IMR-90 (cell line): ENCODE measurements around the gene KCNJ18. TPM values are rescaled to one million over a fixed set of nuclear protein-coding genes. Genes with fewer than 3 reads are reported as not detected.

Experiments used
- ATAC-seq: fragments of 200-7000 bp; cut with Tn5 transposase; 2 replicates; pipeline ENCODE4 v1.9.1; 2020; ENCODE audit warnings: low read depth, mild to moderate bottlenecking, moderate library complexity
- BruUV-seq: library from RNA; stranded (reverse); fragments of 400-500 nt; replicated peaks from 2 replicates; lab custom pipeline; 2021; lab: Mats Ljungman, UMichigan
- CTCF ChIA-PET: fragments of 300-600 bp; formaldehyde crosslinking; extraction: SDS; loops from one replicate; lab custom pipeline; 2021; ENCODE audit warnings: antibody characterized with exemption; lab: Yijun Ruan, JAX
- POLR2A ChIA-PET: fragments of 300-600 bp; sonication (Branson Sonifier 250); formaldehyde crosslinking; loops from one replicate; lab custom pipeline; 2022; ENCODE audit warnings: antibody characterized with exemption; ENCODE audit not compliant: unreplicated experiment; lab: Charles Lee
- DNase-seq: peaks from one replicate; pipeline ENCODE4 v3.0.0; 2013
- H2AFZ ChIP-seq: replicated peaks from 2 replicates; pipeline ENCODE3; 2013; ENCODE audit warnings: low read length, mild to moderate bottlenecking; ENCODE audit not compliant: poor library complexity
- H2AK5ac ChIP-seq: 2 replicates; pipeline ENCODE4 v1.6.1; 2013; ENCODE audit warnings: low read depth, low read length, inconsistent platforms
- H2AK9ac ChIP-seq: replicated peaks from 2 replicates; pipeline ENCODE3; 2013; ENCODE audit warnings: mild to moderate bottlenecking, low read depth, low read length, moderate library complexity; ENCODE audit not compliant: poor library complexity
- H2BK120ac ChIP-seq: 2 replicates; pipeline ENCODE4 v1.6.1; 2013; ENCODE audit warnings: low read depth, low read length, inconsistent platforms
- H2BK15ac ChIP-seq: 3 replicates; pipeline ENCODE4 v1.6.1; 2013; ENCODE audit warnings: low read depth, low read length, inconsistent platforms
- H2BK20ac ChIP-seq: 2 replicates; pipeline ENCODE4 v1.6.1; 2013; ENCODE audit warnings: low read depth, mild to moderate bottlenecking, inconsistent platforms, low read length, moderate library complexity
- H2BK5ac ChIP-seq: 2 replicates; pipeline ENCODE4 v1.6.1; 2013; ENCODE audit warnings: mild to moderate bottlenecking, low read depth, low read length, inconsistent platforms; ENCODE audit not compliant: poor library complexity, severe bottlenecking
- H3K14ac ChIP-seq: replicated peaks from 2 replicates; pipeline ENCODE4 v1.6.1; 2013; ENCODE audit warnings: low read depth, low read length, inconsistent platforms
- H3K18ac ChIP-seq: 2 replicates; pipeline ENCODE4 v1.6.1; 2013; ENCODE audit warnings: low read depth, low read length, control low read depth
- H3K23ac ChIP-seq: 2 replicates; pipeline ENCODE4 v1.6.1; 2013; ENCODE audit warnings: low read depth, low read length, inconsistent platforms
- H3K27ac ChIP-seq: 2 replicates; pipeline ENCODE4 v1.5.1; 2013; ENCODE audit warnings: mild to moderate bottlenecking, control low read depth, low read length; ENCODE audit not compliant: insufficient read depth
- H3K27me3 ChIP-seq: 2 replicates; pipeline ENCODE4 v1.6.1; 2013; ENCODE audit warnings: low read length; ENCODE audit not compliant: control insufficient read depth, insufficient read depth
- H3K36me3 ChIP-seq: 2 replicates; pipeline ENCODE4 v1.6.1; 2013; ENCODE audit warnings: low read length, mixed read lengths; ENCODE audit not compliant: control insufficient read depth, insufficient read depth
- H3K4ac ChIP-seq: 2 replicates; pipeline ENCODE4 v1.6.1; 2013; ENCODE audit warnings: low read depth, low read length, inconsistent platforms
- H3K4me1 ChIP-seq: 2 replicates; pipeline ENCODE4 v1.6.1; 2013; ENCODE audit warnings: low read length, mixed read lengths; ENCODE audit not compliant: control insufficient read depth, insufficient read depth
- H3K4me2 ChIP-seq: 2 replicates; pipeline ENCODE4 v1.6.1; 2013; ENCODE audit warnings: low read depth, mild to moderate bottlenecking, control low read depth, low read length, moderate library complexity
- H3K4me3 ChIP-seq: 2 replicates; pipeline ENCODE4 v1.5.1; 2013; ENCODE audit warnings: low read depth, mild to moderate bottlenecking, control low read depth, low read length, moderate library complexity; ENCODE audit not compliant: insufficient read depth
- H3K56ac ChIP-seq: 2 replicates; pipeline ENCODE4 v1.6.1; 2013; ENCODE audit warnings: low read length, inconsistent platforms; ENCODE audit not compliant: insufficient read depth; ENCODE audit errors: extremely low read depth
- H3K79me1 ChIP-seq, 2 experiments: 2 replicates each; pipeline ENCODE4 v1.6.1; 2013; ENCODE audit warnings: low read length in 2 of 2, inconsistent platforms in 1 of 2, low read depth in 1 of 2
- H3K9ac ChIP-seq: 2 replicates; pipeline ENCODE4 v1.6.1; 2013; ENCODE audit warnings: low read depth, low read length, control low read depth
- H3K9me1 ChIP-seq: 2 replicates; pipeline ENCODE4 v1.6.1; 2013; ENCODE audit warnings: low read length, inconsistent platforms; ENCODE audit not compliant: insufficient read depth
- H3K9me3 ChIP-seq: 2 replicates; pipeline ENCODE4 v1.6.1; 2013; ENCODE audit warnings: low read length; ENCODE audit not compliant: control insufficient read depth, insufficient read depth
- H4K20me1 ChIP-seq: 2 replicates; pipeline ENCODE4 v1.6.1; 2013; ENCODE audit warnings: low read length, inconsistent platforms; ENCODE audit not compliant: insufficient read depth
- H4K5ac ChIP-seq: 2 replicates; pipeline ENCODE4 v1.6.1; 2013; ENCODE audit warnings: mild to moderate bottlenecking, low read depth, low read length, control low read depth
- H4K8ac ChIP-seq, 2 experiments: 2 replicates each; pipeline ENCODE4 v1.6.1; 2013; ENCODE audit warnings: low read depth in 2 of 2, low read length in 2 of 2, control low read depth in 1 of 2, inconsistent platforms in 1 of 2
- H4K91ac ChIP-seq: 2 replicates; pipeline ENCODE4 v1.6.1; 2013; ENCODE audit warnings: low read depth, low read length, inconsistent platforms; ENCODE audit not compliant: insufficient read depth
- BHLHE40 ChIP-seq: fragments of 150-350 bp; IDR thresholded peaks from 2 replicates; pipeline ENCODE4 v1.6.1; 2016; ENCODE audit warnings: mild to moderate bottlenecking, low read depth, low read length
- CEBPB ChIP-seq: IDR thresholded peaks from 2 replicates; pipeline ENCODE4 v1.6.1; 2012; ENCODE audit warnings: low read depth, low read length, improper control_type of control experiment
- CHD1 ChIP-seq: IDR thresholded peaks from 2 replicates; pipeline ENCODE4 v1.6.1; 2012; ENCODE audit warnings: low read depth, low read length, improper control_type of control experiment
- CTCF ChIP-seq: conservative IDR thresholded peaks from 2 replicates; pipeline ENCODE4 v1.5.1; 2012; ENCODE audit warnings: mild to moderate bottlenecking, low read depth, low read length, improper control_type of control experiment
- ELK1 ChIP-seq: fragments of 150-350 bp; IDR thresholded peaks from 2 replicates; pipeline ENCODE4 v1.6.1; 2016; ENCODE audit warnings: low read depth, mild to moderate bottlenecking, low read length, moderate library complexity, borderline replicate concordance
- FOS ChIP-seq: fragments of 150-350 bp; IDR thresholded peaks from 2 replicates; pipeline ENCODE4 v1.6.1; 2016; ENCODE audit warnings: low read depth, low read length
- MAFK ChIP-seq: IDR thresholded peaks from 2 replicates; pipeline ENCODE4 v1.6.1; 2012; ENCODE audit warnings: low read depth, low read length, improper control_type of control experiment
- MAZ ChIP-seq: IDR thresholded peaks from 2 replicates; pipeline ENCODE4 v1.6.1; 2012; ENCODE audit warnings: low read depth, mild to moderate bottlenecking, low read length, improper control_type of control experiment, moderate library complexity, borderline replicate concordance
- MXI1 ChIP-seq: IDR thresholded peaks from 2 replicates; pipeline ENCODE4 v1.6.1; 2012; ENCODE audit warnings: low read depth, mild to moderate bottlenecking, low read length, moderate library complexity, borderline replicate concordance
- NFE2L2 ChIP-seq: fragments of 150-350 bp; IDR thresholded peaks from 2 replicates; pipeline ENCODE4 v1.6.1; 2016; ENCODE audit warnings: low read depth, mild to moderate bottlenecking, low read length
- POLR2A ChIP-seq: IDR thresholded peaks from 2 replicates; pipeline ENCODE4 v1.6.1; 2012; ENCODE audit warnings: mild to moderate bottlenecking, low read depth, low read length
- RAD21 ChIP-seq: IDR thresholded peaks from 2 replicates; pipeline ENCODE4 v1.6.1; 2012; ENCODE audit warnings: low read length, improper control_type of control experiment
- RCOR1 ChIP-seq: IDR thresholded peaks from 2 replicates; pipeline ENCODE4 v1.6.1; 2012; ENCODE audit warnings: mild to moderate bottlenecking, low read length, improper control_type of control experiment; ENCODE audit not compliant: insufficient replicate concordance
- RFX5 ChIP-seq: IDR thresholded peaks from 2 replicates; pipeline ENCODE4 v1.8.0; 2012; ENCODE audit warnings: low read depth, mild to moderate bottlenecking, low read length, moderate library complexity
- SMC3 ChIP-seq: fragments of 150-350 bp; IDR thresholded peaks from 2 replicates; pipeline ENCODE4 v1.6.1; 2016; ENCODE audit warnings: low read depth, mild to moderate bottlenecking, antibody characterized with exemption, low read length, moderate library complexity
- WGBS, 2 experiments: methylation state at CpG; one replicate each; pipeline versions ENCODE4 v1.1.5 to v1.1.7; 2013; ENCODE audit warnings: missing lambda C conversion rate in 2 of 2; ENCODE audit not compliant: insufficient read length in 1 of 2; ENCODE audit errors: extremely low coverage in 2 of 2; 5-methylcytosine and 5-hydroxymethylcytosine counted together
- dilution Hi-C: fragments of 300-500 bp; cut with HindIII; formaldehyde crosslinking; loops from one replicate; pipeline ENCODE4 v1.14.3; 2018; ENCODE audit warnings: low sequenced_read_pairs; ENCODE audit not compliant: unreplicated experiment
- in situ Hi-C: fragments of 300-500 bp; cut with MboI; formaldehyde crosslinking; loops from 3 replicates; pipeline ENCODE4 v1.14.3; 2019; ENCODE audit warnings: low sequenced_read_pairs, inconsistent platforms, mixed read lengths
- intact Hi-C: fragments of 100-400 bp; cut with micrococcal nuclease; formaldehyde crosslinking; loops from 2 replicates; pipeline ENCODE4 v1.10.0; 2022
- polyA plus RNA-seq, 3 experiments: library from polyadenylated mRNA; depleted of rRNA; stranded (reverse); fragments of >200 nt; gene quantifications; 2 replicates each; pipeline ENCODE4 v1.2.3, GENCODE V29; 2012; ENCODE audit warnings: low replicate concordance in 1 of 3
- total RNA-seq: library from RNA; depleted of rRNA; stranded (reverse); fragments of >200 nt; gene quantifications from 2 replicates; pipeline ENCODE4 v1.2.3, GENCODE V29; 2012
- TF ChIP-seq, protein P1 (sequence below): fragments of 150-350 bp; IDR thresholded peaks from 2 replicates; pipeline ENCODE4 v1.6.1; 2017; ENCODE audit warnings: mild to moderate bottlenecking, antibody characterized with exemption, low read length, low read depth

The KCNJ18 gene
- total and polyA plus RNA-seq, 2 of the 4 experiments (the other 2 are of a cell fraction), result not detected

DNA sequence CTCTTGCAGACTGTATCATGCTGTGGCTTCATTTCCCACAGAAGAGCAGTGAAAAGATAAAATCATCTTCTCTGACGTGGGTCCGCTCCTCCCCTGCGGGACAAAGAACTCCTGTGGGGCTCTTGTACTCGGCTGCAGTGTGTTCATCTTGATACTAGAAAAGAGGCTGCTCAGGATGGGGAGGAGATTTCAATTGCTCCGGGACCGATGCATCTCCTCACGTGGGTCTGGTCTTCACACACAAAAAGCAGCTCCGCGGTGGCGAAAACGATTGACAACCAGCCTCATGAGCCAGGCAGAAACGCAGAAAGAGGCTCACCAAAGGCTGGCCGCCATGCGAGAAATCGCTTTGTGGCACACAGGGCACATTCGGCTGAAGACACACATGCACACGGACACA, 14.4 kb upstream of the KCNJ18 start:
- in situ Hi-C loops, result no loop called here
- WGBS, 2 experiments, result 81% methylated on average over 12 of the region's 17 CpGs; no CpG with 5 or more reads in 1 of the 2 experiments
- H3K4me2 ChIP-seq, result no peak overlapping the region

More for the DNA sequence above, 14.4 kb upstream of the KCNJ18 start:
- TF ChIP-seq MAFK, result no peak
- no peak for TF ChIP-seq MAZ
- no peak for TF ChIP-seq SMC3
- TF ChIP-seq CEBPB, result no peak
- no peak for TF ChIP-seq FOS
- TF ChIP-seq RFX5, result no peak
- no peak for TF ChIP-seq POLR2A
- no peak for TF ChIP-seq CTCF
- TF ChIP-seq CHD1, result no peak
- TF ChIP-seq NFE2L2, result no peak
- TF ChIP-seq, protein P1, sequence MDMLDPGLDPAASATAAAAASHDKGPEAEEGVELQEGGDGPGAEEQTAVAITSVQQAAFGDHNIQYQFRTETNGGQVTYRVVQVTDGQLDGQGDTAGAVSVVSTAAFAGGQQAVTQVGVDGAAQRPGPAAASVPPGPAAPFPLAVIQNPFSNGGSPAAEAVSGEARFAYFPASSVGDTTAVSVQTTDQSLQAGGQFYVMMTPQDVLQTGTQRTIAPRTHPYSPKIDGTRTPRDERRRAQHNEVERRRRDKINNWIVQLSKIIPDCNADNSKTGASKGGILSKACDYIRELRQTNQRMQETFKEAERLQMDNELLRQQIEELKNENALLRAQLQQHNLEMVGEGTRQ, result no peak
- no peak for TF ChIP-seq RAD21
- TF ChIP-seq ELK1, result no peak
- no peak for TF ChIP-seq MXI1
- no peak for TF ChIP-seq BHLHE40
- no peak for TF ChIP-seq RCOR1
- CTCF ChIA-PET, result no interaction called here
- Histone ChIP-seq H3K27ac (no peak overlapping the region), H2BK15ac (no peak overlapping the region), H3K4me3 (no peak overlapping the region), H2BK20ac (no peak overlapping the region), H3K9me3 (peaks cover 57% of the 10 kb centered on the region), H3K9me1 (no peaks in the 10 kb centered on the region), H4K91ac (no peak overlapping the region), H3K9ac (no peak overlapping the region), H3K56ac (no peak overlapping the region), H3K27me3 (no peaks in the 10 kb centered on the region), H2BK5ac (no peak overlapping the region), H3K23ac (no peak overlapping the region), H2AFZ (no peak overlapping the region), H3K36me3 (no peaks in the 10 kb centered on the region), H2BK120ac (no peak overlapping the region), H3K4me1 (no peaks in the 10 kb centered on the region), H2AK5ac (no peak overlapping the region), H4K20me1 (no peaks in the 10 kb centered on the region), H4K5ac (no peak overlapping the region), H2AK9ac (no peak overlapping the region), H3K79me1 (no peaks in the 10 kb centered on the region), H3K18ac (no peak overlapping the region), H3K4ac (no peak overlapping the region), H3K14ac (no peak overlapping the region), H4K8ac (no peak overlapping the region)
- BruUV-seq, result no TSS peak
- DNase-seq, result no peak
- POLR2A ChIA-PET, result no interaction called here
- no peak for ATAC-seq
- intact Hi-C loops, result no loop called here
- dilution Hi-C loops, result no loop called here
